ENCODE data around the gene C16orf96.

DNA sequence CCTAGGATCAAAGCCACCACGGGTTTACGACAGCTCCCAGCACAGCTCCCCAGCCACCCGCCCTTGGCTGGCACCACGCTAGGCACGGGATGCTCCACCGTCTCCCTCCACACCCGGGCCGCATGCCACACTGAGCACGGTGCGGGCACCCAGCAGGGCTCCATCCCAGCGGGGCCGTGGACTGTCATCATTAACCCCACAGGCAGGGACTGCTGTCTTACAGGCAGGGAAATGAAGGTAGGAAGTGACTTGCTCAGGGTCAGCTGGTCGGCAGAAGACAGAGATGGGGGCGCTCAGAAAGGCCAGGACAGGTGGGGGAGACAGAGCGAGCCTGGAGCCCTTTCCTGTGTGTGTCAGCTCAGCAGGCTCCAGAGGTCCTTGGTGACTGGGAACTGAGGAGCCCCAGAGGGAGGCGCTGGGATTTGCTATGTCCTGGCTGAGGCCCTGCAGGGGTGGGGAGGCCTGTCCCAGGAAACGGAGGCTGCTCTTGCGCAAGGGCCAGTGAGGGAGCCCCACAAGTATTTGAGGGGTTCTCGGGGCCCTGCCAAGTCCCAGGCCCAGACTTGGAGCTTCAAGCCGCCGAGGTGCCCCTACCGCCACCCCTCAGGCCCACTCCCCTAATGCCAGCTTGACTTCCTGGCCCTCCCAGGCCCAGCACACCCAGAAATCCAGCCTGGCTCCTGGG, 55.3 kb downstream of the C16orf96 start:
- TF ChIP-seq PHF8 (IDR thresholded peaks at IDR 0.05; ENCODE audit: borderline replicate concordance, low read depth) (no peak), POLR2A (IDR thresholded peaks at IDR 0.05; ENCODE audit: low read length) (no peak), MAFK (IDR thresholded peaks at IDR 0.05; ENCODE audit: partially characterized antibody) (no peak)
- TF ChIP-seq, protein P1, sequence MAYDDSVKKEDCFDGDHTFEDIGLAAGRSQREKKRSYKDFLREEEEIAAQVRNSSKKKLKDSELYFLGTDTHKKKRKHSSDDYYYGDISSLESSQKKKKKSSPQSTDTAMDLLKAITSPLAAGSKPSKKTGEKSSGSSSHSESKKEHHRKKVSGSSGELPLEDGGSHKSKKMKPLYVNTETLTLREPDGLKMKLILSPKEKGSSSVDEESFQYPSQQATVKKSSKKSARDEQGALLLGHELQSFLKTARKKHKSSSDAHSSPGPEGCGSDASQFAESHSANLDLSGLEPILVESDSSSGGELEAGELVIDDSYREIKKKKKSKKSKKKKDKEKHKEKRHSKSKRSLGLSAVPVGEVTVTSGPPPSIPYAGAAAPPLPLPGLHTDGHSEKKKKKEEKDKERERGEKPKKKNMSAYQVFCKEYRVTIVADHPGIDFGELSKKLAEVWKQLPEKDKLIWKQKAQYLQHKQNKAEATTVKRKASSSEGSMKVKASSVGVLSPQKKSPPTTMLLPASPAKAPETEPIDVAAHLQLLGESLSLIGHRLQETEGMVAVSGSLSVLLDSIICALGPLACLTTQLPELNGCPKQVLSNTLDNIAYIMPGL (CRISPR knock-in tag; IDR thresholded peaks at IDR 0.05; ENCODE audit: borderline replicate concordance): no peak
- TF ChIP-seq, protein P2, sequence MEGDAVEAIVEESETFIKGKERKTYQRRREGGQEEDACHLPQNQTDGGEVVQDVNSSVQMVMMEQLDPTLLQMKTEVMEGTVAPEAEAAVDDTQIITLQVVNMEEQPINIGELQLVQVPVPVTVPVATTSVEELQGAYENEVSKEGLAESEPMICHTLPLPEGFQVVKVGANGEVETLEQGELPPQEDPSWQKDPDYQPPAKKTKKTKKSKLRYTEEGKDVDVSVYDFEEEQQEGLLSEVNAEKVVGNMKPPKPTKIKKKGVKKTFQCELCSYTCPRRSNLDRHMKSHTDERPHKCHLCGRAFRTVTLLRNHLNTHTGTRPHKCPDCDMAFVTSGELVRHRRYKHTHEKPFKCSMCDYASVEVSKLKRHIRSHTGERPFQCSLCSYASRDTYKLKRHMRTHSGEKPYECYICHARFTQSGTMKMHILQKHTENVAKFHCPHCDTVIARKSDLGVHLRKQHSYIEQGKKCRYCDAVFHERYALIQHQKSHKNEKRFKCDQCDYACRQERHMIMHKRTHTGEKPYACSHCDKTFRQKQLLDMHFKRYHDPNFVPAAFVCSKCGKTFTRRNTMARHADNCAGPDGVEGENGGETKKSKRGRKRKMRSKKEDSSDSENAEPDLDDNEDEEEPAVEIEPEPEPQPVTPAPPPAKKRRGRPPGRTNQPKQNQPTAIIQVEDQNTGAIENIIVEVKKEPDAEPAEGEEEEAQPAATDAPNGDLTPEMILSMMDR (IDR thresholded peaks at IDR 0.05): no peak

All from A549 (cell line).